ENCODE data around the gene LIF.
"Not testable (repeated sequence)": the region's sequence is repeated elsewhere in the genome, so short reads cannot be mapped to it uniquely, and the experiment has no call there.

The LIF gene

GRCh38 chr22:30217698-30218560 lies 28.6 kb downstream of the LIF start:
- TF ChIP-seq CTCF (IDR thresholded peaks at IDR 0.05; ENCODE audit: low read depth, low read length): no peak
- Histone ChIP-seq H3K36me3 (no peaks in the 10 kb centered on the region), H3K4me3 (ENCODE audit: low read depth, low read length) (no peak overlapping the region), H3K27me3 (no peaks in the 10 kb centered on the region; the same call in 1 of the 2 replicates), H3K4me1 (no peaks in the 10 kb centered on the region), H3K9me3 (no peaks in the 10 kb centered on the region)
- no peak for DNase-seq

- DNase-seq: no peak
- H3K27me3 ChIP-seq: no peaks in the 10 kb centered on the region; the same call in 1 of the 2 replicates
- H3K36me3 ChIP-seq: no peaks in the 10 kb centered on the region
- H3K4me3 ChIP-seq (ENCODE audit: low read depth, low read length): no peak overlapping the region
- no peaks in the 10 kb centered on the region for H3K9me3 ChIP-seq
- no peak for TF ChIP-seq CTCF (IDR thresholded peaks at IDR 0.05; ENCODE audit: low read depth, low read length)
- H3K4me1 ChIP-seq: no peaks in the 10 kb centered on the region
Observed at GRCh38 chr22:30216710-30217109, 29.8 kb downstream of the LIF start.

- H3K4me1 ChIP-seq; H3K36me3 ChIP-seq; H3K9me3 ChIP-seq; H3K4me3 ChIP-seq (ENCODE audit: low read depth, low read length); H3K27me3 ChIP-seq; DNase-seq: not testable (repeated sequence)
Observed at GRCh38 chr22:30216272-30216671, 30.3 kb downstream of the LIF start.

GRCh38 chr22:30214703-30215407 lies 31.7 kb downstream of the LIF start:
- H3K27me3 ChIP-seq: no peaks in the 10 kb centered on the region
- no peak for TF ChIP-seq CTCF (IDR thresholded peaks at IDR 0.05; ENCODE audit: low read depth, low read length)
- no peaks in the 10 kb centered on the region for H3K36me3 ChIP-seq
- DNase-seq: no peak
- H3K9me3 ChIP-seq: no peaks in the 10 kb centered on the region
- H3K4me3 ChIP-seq (ENCODE audit: low read depth, low read length): no peak overlapping the region
- H3K4me1 ChIP-seq: no peaks in the 10 kb centered on the region; the same call in 1 of the 2 replicates

GRCh38 chr22:30212996-30213441 lies 33.5 kb downstream of the LIF start:
- H3K27me3 ChIP-seq: no peaks in the 10 kb centered on the region
- no peak for TF ChIP-seq CTCF (IDR thresholded peaks at IDR 0.05; ENCODE audit: low read depth, low read length)

GRCh38 chr22:30212363-30212995 lies 34.1 kb downstream of the LIF start:
- DNase-seq: no peak
- Histone ChIP-seq H3K4me1 (peaks cover 11% of the 10 kb centered on the region), H3K27me3 (no peaks in the 10 kb centered on the region), H3K9me3 (no peaks in the 10 kb centered on the region), H3K36me3 (no peaks in the 10 kb centered on the region), H3K4me3 (ENCODE audit: low read depth, low read length) (no peak overlapping the region)
- no peak for TF ChIP-seq CTCF (IDR thresholded peaks at IDR 0.05; ENCODE audit: low read depth, low read length)

More at GRCh38 chr22:30212996-30213441, 33.5 kb downstream of the LIF start:
- no peak overlapping the region for H3K4me3 ChIP-seq (ENCODE audit: low read depth, low read length)
- no peaks in the 10 kb centered on the region for H3K36me3 ChIP-seq
- peaks cover 11% of the 10 kb centered on the region for H3K4me1 ChIP-seq
- H3K9me3 ChIP-seq: no peaks in the 10 kb centered on the region
- DNase-seq: peak; percentile 72
